Right lobe of liver (tissue), 4 donors: ENCODE results near the gene INPP5A.

Source experiments
- POLR2A ChIP-seq: fragments of 450-650 bp; IDR thresholded peaks from one replicate; pipeline ENCODE4 v1.6.1; 2017; ENCODE audit warnings: antibody characterized with exemption, mild to moderate bottlenecking
- TF ChIP-seq, protein P1 (sequence below), 4 donors: fragments of 200-600 bp in 3 of 4; fragments of 450-650 bp in 1 of 4; IDR thresholded peaks; one replicate each; pipeline versions ENCODE4 v1.5.1 to v1.8.0; 2016 to 2022; ENCODE audit warnings: antibody characterized with exemption in 4 of 4, mild to moderate bottlenecking in 2 of 4
- donor health status: DM: no; HTN: no; CAD: no.
- donor health status: DM: no; HTN: no; CAD: no.
- donor health status: DM: no; HTN: yes; CAD: no.

DNA sequence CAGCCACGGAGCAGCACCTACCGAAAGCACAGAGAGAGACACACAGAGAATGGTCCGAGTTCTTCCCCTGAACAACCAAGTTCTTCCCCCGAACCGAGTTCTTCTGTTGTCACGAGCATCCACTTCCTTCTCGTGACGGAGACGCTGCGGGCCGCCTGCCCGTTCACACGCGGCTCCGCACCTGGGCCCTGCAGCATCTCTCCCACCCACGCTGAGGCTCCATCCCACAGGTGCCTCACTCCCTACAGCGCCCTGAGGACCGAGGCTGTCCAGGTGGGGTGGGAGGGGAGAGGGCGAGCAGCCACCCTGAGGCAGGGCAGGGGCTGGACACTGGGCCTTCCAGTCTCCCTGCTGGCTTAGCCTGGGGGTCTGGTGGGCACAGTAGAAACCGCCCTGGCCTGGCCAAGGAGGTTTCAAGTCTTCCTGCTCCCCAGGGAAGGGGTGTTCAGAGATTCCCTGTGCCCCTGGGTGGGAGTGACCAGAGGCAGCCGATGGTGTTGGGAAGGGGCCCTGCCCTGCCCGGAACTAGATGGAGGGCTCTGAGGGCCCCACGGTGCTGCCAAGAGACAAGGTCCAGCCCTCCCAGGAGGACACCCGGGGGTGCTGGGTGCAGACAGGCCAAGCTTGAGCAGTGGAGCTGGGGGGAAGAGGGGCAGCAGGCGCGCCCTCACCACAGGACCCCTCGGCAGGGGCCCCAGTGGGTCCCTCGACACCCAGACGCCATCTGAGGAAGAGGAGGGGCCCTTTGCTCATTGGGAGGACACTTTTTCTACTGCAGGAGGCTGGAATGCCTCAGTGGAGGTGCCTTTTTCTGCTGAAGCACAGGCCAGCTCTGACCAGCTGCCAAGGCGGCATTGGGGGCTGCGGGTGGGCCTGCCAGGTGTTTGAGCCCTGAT, 253.6 kb downstream of the INPP5A start:
- TF ChIP-seq, protein P1, sequence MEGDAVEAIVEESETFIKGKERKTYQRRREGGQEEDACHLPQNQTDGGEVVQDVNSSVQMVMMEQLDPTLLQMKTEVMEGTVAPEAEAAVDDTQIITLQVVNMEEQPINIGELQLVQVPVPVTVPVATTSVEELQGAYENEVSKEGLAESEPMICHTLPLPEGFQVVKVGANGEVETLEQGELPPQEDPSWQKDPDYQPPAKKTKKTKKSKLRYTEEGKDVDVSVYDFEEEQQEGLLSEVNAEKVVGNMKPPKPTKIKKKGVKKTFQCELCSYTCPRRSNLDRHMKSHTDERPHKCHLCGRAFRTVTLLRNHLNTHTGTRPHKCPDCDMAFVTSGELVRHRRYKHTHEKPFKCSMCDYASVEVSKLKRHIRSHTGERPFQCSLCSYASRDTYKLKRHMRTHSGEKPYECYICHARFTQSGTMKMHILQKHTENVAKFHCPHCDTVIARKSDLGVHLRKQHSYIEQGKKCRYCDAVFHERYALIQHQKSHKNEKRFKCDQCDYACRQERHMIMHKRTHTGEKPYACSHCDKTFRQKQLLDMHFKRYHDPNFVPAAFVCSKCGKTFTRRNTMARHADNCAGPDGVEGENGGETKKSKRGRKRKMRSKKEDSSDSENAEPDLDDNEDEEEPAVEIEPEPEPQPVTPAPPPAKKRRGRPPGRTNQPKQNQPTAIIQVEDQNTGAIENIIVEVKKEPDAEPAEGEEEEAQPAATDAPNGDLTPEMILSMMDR (IDR thresholded peaks at IDR 0.05) = no peak
- TF ChIP-seq POLR2A = no peak
